GM10266 (cell line): Measurements from ENCODE around the gene BRIP1.
"Not testable (repeated sequence)": the region's sequence is repeated elsewhere in the genome, so short reads cannot be mapped to it uniquely, and the experiment has no call there.

Experiments
- DNase-seq: peaks from one replicate; pipeline ENCODE4 v3.0.0; 2012; ENCODE audit errors: extremely low spot score
- CTCF ChIP-seq: IDR thresholded peaks from 2 replicates; pipeline ENCODE4 v1.5.1; 2012; ENCODE audit warnings: mild to moderate bottlenecking, low read depth; ENCODE audit not compliant: control insufficient read depth, insufficient read depth; ENCODE audit errors: missing control alignments

The BRIP1 gene

DNA sequence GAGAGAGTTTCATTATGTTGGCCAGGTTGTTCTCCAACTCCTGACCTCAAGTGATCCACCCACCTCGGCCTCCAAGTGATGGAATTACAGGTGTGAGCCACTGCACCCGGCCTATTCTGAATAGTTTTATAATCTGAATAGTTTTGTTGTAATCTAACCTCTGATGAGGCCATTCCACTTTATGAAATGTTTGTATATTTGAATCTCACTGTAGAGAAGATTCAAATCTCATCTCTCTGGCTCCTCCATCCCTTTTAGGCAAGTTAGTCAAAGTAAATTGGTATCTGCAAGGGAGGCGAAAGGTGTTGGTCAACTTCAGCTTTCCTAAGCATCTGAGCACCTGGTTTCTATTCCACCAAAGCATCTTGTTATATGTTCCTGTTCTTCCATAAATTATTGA lies 131.2 kb downstream of the BRIP1 start:
- TF ChIP-seq CTCF, result no peak
- no peak for DNase-seq

GRCh38 chr17:61731330-61731729 lies 132.0 kb downstream of the BRIP1 start:
- no peak for DNase-seq
- no peak for TF ChIP-seq CTCF

- no peak for TF ChIP-seq CTCF
Observed at GRCh38 chr17:61729690-61730268, 133.5 kb downstream of the BRIP1 start.

GRCh38 chr17:61728297-61728836 lies 135.0 kb downstream of the BRIP1 start:
- TF ChIP-seq CTCF, result no peak
- DNase-seq, result no peak

More at GRCh38 chr17:61729690-61730268, 133.5 kb downstream of the BRIP1 start:
- no peak for DNase-seq

- DNase-seq, result not testable (repeated sequence)
Observed at GRCh38 chr17:61727798-61728197, 135.5 kb downstream of the BRIP1 start.

- no peak for DNase-seq
- no peak for TF ChIP-seq CTCF
Observed at GRCh38 chr17:61726977-61727376, 136.4 kb downstream of the BRIP1 start.

DNA sequence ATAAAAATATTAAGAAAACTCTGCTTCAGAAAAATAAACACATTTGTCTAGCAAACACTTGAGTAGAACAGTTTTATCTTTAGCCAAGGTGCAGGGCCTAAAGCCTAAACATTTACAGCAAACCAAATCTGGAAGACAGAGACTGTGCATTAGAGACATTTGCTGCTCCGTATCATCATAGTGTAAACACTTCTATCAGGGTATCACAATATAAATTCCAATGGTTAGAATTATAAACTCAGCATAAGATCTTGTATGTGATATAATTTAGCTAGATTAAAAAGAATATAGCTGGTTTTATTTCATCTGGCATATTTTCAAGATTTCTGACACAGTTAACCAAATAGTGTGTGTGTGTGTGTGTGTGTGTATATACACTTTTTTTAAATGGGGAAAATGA lies 138.6 kb downstream of the BRIP1 start:
- no peak for DNase-seq
- TF ChIP-seq CTCF, result no peak

DNA sequence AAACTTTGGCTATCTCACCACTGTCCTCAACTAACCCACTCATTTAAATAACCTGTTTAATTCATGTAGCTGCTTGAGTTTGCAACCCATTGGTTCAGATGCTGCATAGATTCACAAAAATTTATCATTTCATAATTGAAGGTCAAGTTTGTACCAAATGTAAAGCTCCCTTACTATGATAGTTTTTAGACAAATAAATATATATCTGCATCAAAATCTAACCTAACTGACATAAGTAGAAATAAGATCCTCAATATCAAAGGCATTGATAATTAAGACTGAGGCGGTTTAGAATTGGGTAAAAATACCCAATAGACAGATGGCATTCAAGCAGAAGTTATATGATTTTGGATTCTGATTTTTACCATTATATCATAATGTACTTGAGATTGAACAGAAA lies 139.4 kb downstream of the BRIP1 start:
- no peak for DNase-seq
- TF ChIP-seq CTCF, result no peak
